Liver (tissue), 9 donors: Measurements from ENCODE around the gene RHO. TPM values are rescaled to one million over a fixed set of nuclear protein-coding genes. Genes with fewer than 3 reads are reported as not detected.
"Not testable (repeated sequence)": the region's sequence is repeated elsewhere in the genome, so short reads cannot be mapped to it uniquely, and the experiment has no call there.

Experiments
- DNase-seq: peaks from one replicate; pipeline ENCODE4 v3.0.0-alpha.2; 2017; ENCODE audit warnings: low spot score
- H3K27ac ChIP-seq, 2 donors: one replicate each; pipeline ENCODE4 v1.7.0; 2013; ENCODE audit warnings: inconsistent platforms in 2 of 2, low read length in 2 of 2, control low read depth in 1 of 2, low read depth in 1 of 2, mild to moderate bottlenecking in 1 of 2
- H3K27me3 ChIP-seq, 4 donors: one replicate each; pipeline versions ENCODE4 v1.6.1 to v1.7.0; 2013; ENCODE audit warnings: low read length in 3 of 4, inconsistent platforms in 1 of 4, mild to moderate bottlenecking in 1 of 4, moderate library complexity in 1 of 4; ENCODE audit not compliant: control insufficient read depth in 4 of 4, insufficient read depth in 4 of 4
- H3K36me3 ChIP-seq, 4 donors: one replicate each; pipeline versions ENCODE4 v1.6.1 to v1.7.0; 2013; ENCODE audit warnings: low read length in 3 of 4, mild to moderate bottlenecking in 3 of 4, low read depth in 1 of 4, moderate library complexity in 1 of 4; ENCODE audit not compliant: control insufficient read depth in 4 of 4, insufficient read depth in 3 of 4
- H3K4me1 ChIP-seq, 4 donors: one replicate each; pipeline versions ENCODE4 v1.6.1 to v1.7.0; 2013; ENCODE audit warnings: low read length in 3 of 4, mild to moderate bottlenecking in 3 of 4, moderate library complexity in 1 of 4; ENCODE audit not compliant: control insufficient read depth in 4 of 4, insufficient read depth in 4 of 4
- H3K4me3 ChIP-seq, 3 donors: one replicate each; pipeline versions ENCODE4 v1.6.1 to v1.7.0; 2013; ENCODE audit warnings: low read length in 3 of 3, control low read depth in 1 of 3, low read depth in 1 of 3, mild to moderate bottlenecking in 1 of 3
- H3K9ac ChIP-seq, 2 donors: one replicate each; pipeline ENCODE4 v1.7.0; 2013; ENCODE audit warnings: low read length in 2 of 2, mild to moderate bottlenecking in 2 of 2, moderate library complexity in 2 of 2, control low read depth in 1 of 2, low read depth in 1 of 2
- H3K9me3 ChIP-seq, 4 donors: one replicate each; pipeline versions ENCODE4 v1.6.1 to v1.7.0; 2013; ENCODE audit warnings: low read length in 3 of 4; ENCODE audit not compliant: control insufficient read depth in 4 of 4
- EGR1 ChIP-seq, 2 donors: IDR thresholded peaks; 2 replicates each; pipeline ENCODE4 v1.6.1; 2016 to 2018; ENCODE audit warnings: antibody characterized with exemption in 2 of 2, low read depth in 2 of 2
- FOXA1 ChIP-seq: IDR thresholded peaks from 2 replicates; pipeline ENCODE4 v1.6.1; 2016; ENCODE audit warnings: antibody characterized with exemption
- FOXA2 ChIP-seq: IDR thresholded peaks from 2 replicates; pipeline ENCODE4 v1.6.1; 2016; ENCODE audit warnings: antibody characterized with exemption
- GABPA ChIP-seq, 2 donors: IDR thresholded peaks in 1 of 2; conservative IDR thresholded peaks in 1 of 2; 2 replicates each; pipeline ENCODE4 v1.6.1; 2016; ENCODE audit warnings: antibody characterized with exemption in 2 of 2, mild to moderate bottlenecking in 1 of 2, moderate library complexity in 1 of 2
- HNF4A ChIP-seq, 2 donors: conservative IDR thresholded peaks; 2 replicates each; pipeline ENCODE4 v1.6.1; 2016; ENCODE audit warnings: antibody characterized with exemption in 2 of 2, mild to moderate bottlenecking in 2 of 2
- HNF4G ChIP-seq: IDR thresholded peaks from 2 replicates; pipeline ENCODE4 v1.6.1; 2016; ENCODE audit warnings: antibody characterized with exemption
- JUND ChIP-seq, 2 donors: IDR thresholded peaks; 2 replicates each; pipeline ENCODE4 v1.6.1; 2016; ENCODE audit warnings: antibody characterized with exemption in 2 of 2
- NR2F2 ChIP-seq: IDR thresholded peaks from 2 replicates; pipeline ENCODE4 v1.6.1; 2016; ENCODE audit warnings: antibody characterized with exemption
- RAD21 ChIP-seq, 2 donors: IDR thresholded peaks; 2 replicates each; pipeline ENCODE4 v1.6.1; 2016; ENCODE audit warnings: antibody characterized with exemption in 2 of 2, mild to moderate bottlenecking in 2 of 2
- RXRA ChIP-seq, 2 donors: IDR thresholded peaks; 2 replicates each; pipeline ENCODE4 v1.6.1; 2017 to 2018; ENCODE audit warnings: antibody characterized with exemption in 2 of 2, mild to moderate bottlenecking in 1 of 2
- TAF1 ChIP-seq: conservative IDR thresholded peaks from 2 replicates; pipeline ENCODE4 v1.6.1; 2016; ENCODE audit warnings: antibody characterized with exemption, mild to moderate bottlenecking
- YY1 ChIP-seq: IDR thresholded peaks from 2 replicates; pipeline ENCODE4 v1.6.1; 2016; ENCODE audit warnings: antibody characterized with exemption, mild to moderate bottlenecking
- WGBS: extraction: QIAGEN DNeasy Blood & Tissue Kit; methylation state at CpG from one replicate; pipeline ENCODE4 v1.1.7; 2013; 5-methylcytosine and 5-hydroxymethylcytosine counted together
- polyA plus RNA-seq, 2 donors: library from polyadenylated mRNA; stranded (reverse) in 1 of 2; unstranded in 1 of 2; fragments of 200-250 nt in 1 of 2; fragments of >200 nt in 1 of 2; fragmentation: Nextera tagmentation in 1 of 2; extraction: Ambion mirVana in 1 of 2; gene quantifications; one replicate each; pipeline versions ENCODE4 v1.2.1 to v1.2.3, GENCODE V29; 2013 to 2015
- total RNA-seq, 2 donors: library from RNA; depleted of rRNA; stranded (reverse); fragments of >200 nt; gene quantifications; one replicate each; pipeline ENCODE4 v1.2.3, GENCODE V29; 2014
- TF ChIP-seq, protein P1 (sequence below): IDR thresholded peaks from 2 replicates; pipeline ENCODE4 v1.6.1; 2016; ENCODE audit warnings: antibody characterized with exemption
- TF ChIP-seq, protein P2 (sequence below): IDR thresholded peaks from 2 replicates; pipeline ENCODE4 v1.6.1; 2016; ENCODE audit warnings: antibody characterized with exemption
- TF ChIP-seq, protein P3 (sequence below): IDR thresholded peaks from 2 replicates; pipeline ENCODE4 v1.6.1; 2016; ENCODE audit warnings: antibody characterized with exemption
- TF ChIP-seq, protein P4 (sequence below): IDR thresholded peaks from 2 replicates; pipeline ENCODE4 v1.6.1; 2016; ENCODE audit warnings: antibody characterized with exemption, mild to moderate bottlenecking
- TF ChIP-seq, protein P5 (sequence below): fragments of 150-350 bp; IDR thresholded peaks from 2 replicates; pipeline ENCODE4 v1.5.1; 2017; ENCODE audit warnings: improper control_type of control experiment, low read depth, low read length; ENCODE audit not compliant: missing input control
- donor health status: healthy.
- donor health status: healthy.
- donor health status: healthy.
- donor health status: healthy.
- donor health status: healthy.

The RHO gene
- total and polyA plus RNA-seq, 4 donors, result not detected

DNA sequence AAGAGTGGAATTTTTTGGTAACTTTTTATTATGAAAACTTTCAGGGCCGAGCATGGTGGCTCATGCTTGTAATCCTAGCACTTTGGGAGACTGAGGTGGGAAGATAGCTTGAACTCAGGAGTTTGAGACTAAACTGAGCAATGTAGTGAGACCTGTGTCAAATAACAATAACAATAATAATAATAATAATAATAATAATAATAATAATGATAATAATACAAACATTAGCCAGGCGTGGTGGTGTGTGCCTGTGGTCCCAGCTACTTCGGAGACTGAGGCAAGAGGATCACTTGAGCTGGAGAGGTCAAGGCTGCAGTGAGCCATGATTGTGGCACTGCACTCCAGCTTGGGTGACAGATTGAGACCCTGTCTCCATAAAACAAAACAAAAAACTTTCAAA, 17.5 kb downstream of the RHO start:
- not testable (repeated sequence) for H3K9ac ChIP-seq
- 90% methylated on average over 3 of the region's 3 CpGs for WGBS

DNA sequence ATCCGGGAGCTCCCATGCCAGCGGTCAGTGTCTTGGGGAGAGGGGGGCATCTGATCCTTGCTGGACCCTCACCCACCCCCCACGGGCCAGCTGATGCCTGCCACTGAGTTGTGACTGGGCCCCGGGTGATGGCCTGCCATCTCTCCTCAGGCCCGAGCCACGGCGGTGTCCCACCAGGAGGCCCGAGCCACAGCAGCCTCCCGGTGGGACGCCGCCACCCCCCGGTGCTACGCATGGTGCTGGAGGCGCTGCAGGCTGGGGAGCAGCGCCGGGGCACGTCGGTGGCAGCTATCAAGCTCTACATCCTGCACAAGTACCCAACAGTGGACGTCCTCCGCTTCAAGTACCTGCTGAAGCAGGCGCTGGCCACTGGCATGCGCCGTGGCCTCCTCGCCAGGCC, 18.8 kb downstream of the RHO start:
- WGBS, result 96% methylated on average over 24 of the region's 24 CpGs
- H3K36me3 ChIP-seq, result no peaks in the 10 kb centered on the region
- no peak for TF ChIP-seq FOXA1
- no peak for TF ChIP-seq HNF4A (conservative IDR thresholded peaks at IDR 0.05)
- TF ChIP-seq JUND (IDR thresholded peaks at IDR 0.05), result no peak
- TF ChIP-seq, protein P1, sequence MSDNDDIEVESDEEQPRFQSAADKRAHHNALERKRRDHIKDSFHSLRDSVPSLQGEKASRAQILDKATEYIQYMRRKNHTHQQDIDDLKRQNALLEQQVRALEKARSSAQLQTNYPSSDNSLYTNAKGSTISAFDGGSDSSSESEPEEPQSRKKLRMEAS, result no peak
- TF ChIP-seq, protein P2, sequence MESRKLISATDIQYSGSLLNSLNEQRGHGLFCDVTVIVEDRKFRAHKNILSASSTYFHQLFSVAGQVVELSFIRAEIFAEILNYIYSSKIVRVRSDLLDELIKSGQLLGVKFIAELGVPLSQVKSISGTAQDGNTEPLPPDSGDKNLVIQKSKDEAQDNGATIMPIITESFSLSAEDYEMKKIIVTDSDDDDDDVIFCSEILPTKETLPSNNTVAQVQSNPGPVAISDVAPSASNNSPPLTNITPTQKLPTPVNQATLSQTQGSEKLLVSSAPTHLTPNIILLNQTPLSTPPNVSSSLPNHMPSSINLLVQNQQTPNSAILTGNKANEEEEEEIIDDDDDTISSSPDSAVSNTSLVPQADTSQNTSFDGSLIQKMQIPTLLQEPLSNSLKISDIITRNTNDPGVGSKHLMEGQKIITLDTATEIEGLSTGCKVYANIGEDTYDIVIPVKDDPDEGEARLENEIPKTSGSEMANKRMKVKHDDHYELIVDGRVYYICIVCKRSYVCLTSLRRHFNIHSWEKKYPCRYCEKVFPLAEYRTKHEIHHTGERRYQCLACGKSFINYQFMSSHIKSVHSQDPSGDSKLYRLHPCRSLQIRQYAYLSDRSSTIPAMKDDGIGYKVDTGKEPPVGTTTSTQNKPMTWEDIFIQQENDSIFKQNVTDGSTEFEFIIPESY, result no peak
- no peak for TF ChIP-seq RXRA (IDR thresholded peaks at IDR 0.05)
- no peak for TF ChIP-seq RAD21 (IDR thresholded peaks at IDR 0.05)
- TF ChIP-seq, protein P3, sequence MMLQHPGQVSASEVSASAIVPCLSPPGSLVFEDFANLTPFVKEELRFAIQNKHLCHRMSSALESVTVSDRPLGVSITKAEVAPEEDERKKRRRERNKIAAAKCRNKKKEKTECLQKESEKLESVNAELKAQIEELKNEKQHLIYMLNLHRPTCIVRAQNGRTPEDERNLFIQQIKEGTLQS, result no peak
- no peak for TF ChIP-seq NR2F2
- no peak for TF ChIP-seq TAF1
- TF ChIP-seq, protein P4, sequence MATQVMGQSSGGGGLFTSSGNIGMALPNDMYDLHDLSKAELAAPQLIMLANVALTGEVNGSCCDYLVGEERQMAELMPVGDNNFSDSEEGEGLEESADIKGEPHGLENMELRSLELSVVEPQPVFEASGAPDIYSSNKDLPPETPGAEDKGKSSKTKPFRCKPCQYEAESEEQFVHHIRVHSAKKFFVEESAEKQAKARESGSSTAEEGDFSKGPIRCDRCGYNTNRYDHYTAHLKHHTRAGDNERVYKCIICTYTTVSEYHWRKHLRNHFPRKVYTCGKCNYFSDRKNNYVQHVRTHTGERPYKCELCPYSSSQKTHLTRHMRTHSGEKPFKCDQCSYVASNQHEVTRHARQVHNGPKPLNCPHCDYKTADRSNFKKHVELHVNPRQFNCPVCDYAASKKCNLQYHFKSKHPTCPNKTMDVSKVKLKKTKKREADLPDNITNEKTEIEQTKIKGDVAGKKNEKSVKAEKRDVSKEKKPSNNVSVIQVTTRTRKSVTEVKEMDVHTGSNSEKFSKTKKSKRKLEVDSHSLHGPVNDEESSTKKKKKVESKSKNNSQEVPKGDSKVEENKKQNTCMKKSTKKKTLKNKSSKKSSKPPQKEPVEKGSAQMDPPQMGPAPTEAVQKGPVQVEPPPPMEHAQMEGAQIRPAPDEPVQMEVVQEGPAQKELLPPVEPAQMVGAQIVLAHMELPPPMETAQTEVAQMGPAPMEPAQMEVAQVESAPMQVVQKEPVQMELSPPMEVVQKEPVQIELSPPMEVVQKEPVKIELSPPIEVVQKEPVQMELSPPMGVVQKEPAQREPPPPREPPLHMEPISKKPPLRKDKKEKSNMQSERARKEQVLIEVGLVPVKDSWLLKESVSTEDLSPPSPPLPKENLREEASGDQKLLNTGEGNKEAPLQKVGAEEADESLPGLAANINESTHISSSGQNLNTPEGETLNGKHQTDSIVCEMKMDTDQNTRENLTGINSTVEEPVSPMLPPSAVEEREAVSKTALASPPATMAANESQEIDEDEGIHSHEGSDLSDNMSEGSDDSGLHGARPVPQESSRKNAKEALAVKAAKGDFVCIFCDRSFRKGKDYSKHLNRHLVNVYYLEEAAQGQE, result no peak
- no peak for TF ChIP-seq HNF4G
- TF ChIP-seq YY1, result no peak
- TF ChIP-seq FOXA2, result no peak
- TF ChIP-seq EGR1 (IDR thresholded peaks at IDR 0.05; ENCODE audit: low read depth in 2 of 2), result no peak
- TF ChIP-seq, protein P5, sequence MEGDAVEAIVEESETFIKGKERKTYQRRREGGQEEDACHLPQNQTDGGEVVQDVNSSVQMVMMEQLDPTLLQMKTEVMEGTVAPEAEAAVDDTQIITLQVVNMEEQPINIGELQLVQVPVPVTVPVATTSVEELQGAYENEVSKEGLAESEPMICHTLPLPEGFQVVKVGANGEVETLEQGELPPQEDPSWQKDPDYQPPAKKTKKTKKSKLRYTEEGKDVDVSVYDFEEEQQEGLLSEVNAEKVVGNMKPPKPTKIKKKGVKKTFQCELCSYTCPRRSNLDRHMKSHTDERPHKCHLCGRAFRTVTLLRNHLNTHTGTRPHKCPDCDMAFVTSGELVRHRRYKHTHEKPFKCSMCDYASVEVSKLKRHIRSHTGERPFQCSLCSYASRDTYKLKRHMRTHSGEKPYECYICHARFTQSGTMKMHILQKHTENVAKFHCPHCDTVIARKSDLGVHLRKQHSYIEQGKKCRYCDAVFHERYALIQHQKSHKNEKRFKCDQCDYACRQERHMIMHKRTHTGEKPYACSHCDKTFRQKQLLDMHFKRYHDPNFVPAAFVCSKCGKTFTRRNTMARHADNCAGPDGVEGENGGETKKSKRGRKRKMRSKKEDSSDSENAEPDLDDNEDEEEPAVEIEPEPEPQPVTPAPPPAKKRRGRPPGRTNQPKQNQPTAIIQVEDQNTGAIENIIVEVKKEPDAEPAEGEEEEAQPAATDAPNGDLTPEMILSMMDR, result no peak
- TF ChIP-seq GABPA (IDR thresholded peaks at IDR 0.05 in 1 of 2, conservative IDR thresholded peaks at IDR 0.05 in 1 of 2), result no peak
- no peaks in the 10 kb centered on the region for H3K4me1 ChIP-seq
- no peaks in the 10 kb centered on the region for H3K27me3 ChIP-seq
- no peak for DNase-seq
- H3K27ac ChIP-seq, result no peak overlapping the region
- H3K4me3 ChIP-seq, result no peak overlapping the region
- H3K9me3 ChIP-seq, result no peaks in the 10 kb centered on the region
- no peak overlapping the region for H3K9ac ChIP-seq

More for the DNA sequence above, 17.5 kb downstream of the RHO start:
- not testable (repeated sequence) for H3K36me3 ChIP-seq, H3K4me1 ChIP-seq, H3K27ac ChIP-seq, DNase-seq, H3K4me3 ChIP-seq, H3K27me3 ChIP-seq, H3K9me3 ChIP-seq
